HepG2 (cell line): ENCODE data around the gene TLCD5. TPM values are rescaled to one million over a fixed set of nuclear protein-coding genes. Genes with fewer than 3 reads are reported as not detected.

Experiments
- CC2D1A ChIP-seq: sonication (generic); formaldehyde crosslinking; IDR thresholded peaks from 2 replicates; pipeline ENCODE4 v1.8.1; 2023; ENCODE audit warnings: mild to moderate bottlenecking, missing genetic modification reagents
- CCDC6 ChIP-seq: sonication (generic); formaldehyde crosslinking; IDR thresholded peaks from 2 replicates; pipeline ENCODE4 v1.8.1; 2022; ENCODE audit warnings: mild to moderate bottlenecking, missing genetic modification reagents, moderate library complexity
- ETV6 ChIP-seq: sonication (generic); formaldehyde crosslinking; conservative IDR thresholded peaks from 2 replicates; pipeline ENCODE4 v1.4.0; 2020; ENCODE audit warnings: missing genetic modification reagents
- GTF3A ChIP-seq: sonication (generic); formaldehyde crosslinking; conservative IDR thresholded peaks from 2 replicates; pipeline ENCODE4 v1.4.0; 2020; ENCODE audit warnings: mild to moderate bottlenecking, missing genetic modification reagents
- NCOA2 ChIP-seq: sonication (generic); formaldehyde crosslinking; IDR thresholded peaks from 2 replicates; pipeline ENCODE4 v1.8.0; 2022; ENCODE audit warnings: inconsistent platforms
- TRIM24 ChIP-seq: sonication (generic); formaldehyde crosslinking; IDR thresholded peaks from 2 replicates; pipeline ENCODE4 v1.8.0; 2022; ENCODE audit warnings: mild to moderate bottlenecking, missing genetic modification reagents
- TSC22D2 ChIP-seq: sonication (generic); formaldehyde crosslinking; IDR thresholded peaks from 2 replicates; pipeline ENCODE4 v1.5.1; 2020; ENCODE audit warnings: missing genetic modification reagents, mild to moderate bottlenecking, borderline replicate concordance
- ZEB1 ChIP-seq: IDR thresholded peaks from 2 replicates; pipeline ENCODE4 v1.6.1; 2012; ENCODE audit warnings: mild to moderate bottlenecking, low read depth, inconsistent platforms; ENCODE audit not compliant: insufficient replicate concordance
- ZKSCAN1 ChIP-seq: fragments of 150-350 bp; IDR thresholded peaks from 2 replicates; pipeline ENCODE4 v1.6.1; 2014; ENCODE audit warnings: low read length
- ZNF354B ChIP-seq: sonication (generic); formaldehyde crosslinking; IDR thresholded peaks from 2 replicates; pipeline ENCODE4 v1.8.0; 2022; ENCODE audit warnings: mild to moderate bottlenecking, missing genetic modification reagents
- ZNF550 ChIP-seq: sonication (generic); formaldehyde crosslinking; IDR thresholded peaks from 2 replicates; pipeline ENCODE4 v1.4.0; 2020; ENCODE audit warnings: mild to moderate bottlenecking, missing genetic modification reagents, borderline replicate concordance
- ZSCAN12 ChIP-seq: sonication (generic); formaldehyde crosslinking; IDR thresholded peaks from 2 replicates; pipeline ENCODE4 v1.9.0; 2021; ENCODE audit warnings: mild to moderate bottlenecking, missing genetic modification reagents
- polyA plus RNA-seq, 8 experiments: library from polyadenylated mRNA; depleted of rRNA in 3 of 8; stranded (reverse) in 7 of 8; unstranded in 1 of 8; fragments of >200 nt; fragmentation: Illumina TruSeq in 4 of 8; extraction: Trizol in 4 of 8; gene quantifications; 2 replicates each; pipeline versions ENCODE4 v1.2.1 to v1.2.3, GENCODE V29; 2011 to 2016; ENCODE audit warnings: low read depth in 4 of 8, missing spikeins in 1 of 8, mixed read lengths in 1 of 8; ENCODE audit not compliant: insufficient read depth in 1 of 8
- total RNA-seq, 5 experiments: library from RNA; depleted of rRNA; stranded (reverse); fragments of >200 nt; fragmentation: Illumina TruSeq; extraction: Trizol; gene quantifications; 2 replicates each; pipeline ENCODE4 v1.2.3, GENCODE V29; 2016; ENCODE audit warnings: low read depth in 1 of 5
- TF ChIP-seq, protein P1 (sequence below): sonication (generic); formaldehyde crosslinking; conservative IDR thresholded peaks from 2 replicates; pipeline ENCODE4 v1.4.0; 2020; ENCODE audit warnings: missing genetic modification reagents
- TF ChIP-seq, protein P2 (sequence below): sonication (generic); formaldehyde crosslinking; IDR thresholded peaks from 2 replicates; pipeline ENCODE4 v1.4.0; 2020; ENCODE audit warnings: missing genetic modification reagents
- TF ChIP-seq, protein P3 (sequence below): sonication (generic); formaldehyde crosslinking; IDR thresholded peaks from 2 replicates; pipeline ENCODE4 v1.5.0; 2020; ENCODE audit warnings: missing genetic modification reagents, mild to moderate bottlenecking, borderline replicate concordance
- TF ChIP-seq, protein P4 (sequence below): IDR thresholded peaks from 2 replicates; pipeline ENCODE4 v1.6.1; 2016; ENCODE audit warnings: missing compliant biosample characterization, missing genetic modification reagents, borderline replicate concordance
- TF ChIP-seq, protein P5 (sequence below): sonication (generic); formaldehyde crosslinking; IDR thresholded peaks from 2 replicates; pipeline ENCODE4 v1.8.0; 2022; ENCODE audit warnings: mild to moderate bottlenecking, missing genetic modification reagents, moderate library complexity
- TF ChIP-seq, protein P6 (sequence below): sonication (generic); formaldehyde crosslinking; conservative IDR thresholded peaks from 2 replicates; pipeline ENCODE4 v1.8.0; 2022; ENCODE audit warnings: mild to moderate bottlenecking, moderate library complexity, missing genetic modification reagents

Gene TLCD5
- total and polyA plus RNA-seq, 2 of the 13 experiments (the other 11 are each of a cell fraction or from before 2014, with no cell fraction given), result 6.1 to 7.6 TPM

DNA sequence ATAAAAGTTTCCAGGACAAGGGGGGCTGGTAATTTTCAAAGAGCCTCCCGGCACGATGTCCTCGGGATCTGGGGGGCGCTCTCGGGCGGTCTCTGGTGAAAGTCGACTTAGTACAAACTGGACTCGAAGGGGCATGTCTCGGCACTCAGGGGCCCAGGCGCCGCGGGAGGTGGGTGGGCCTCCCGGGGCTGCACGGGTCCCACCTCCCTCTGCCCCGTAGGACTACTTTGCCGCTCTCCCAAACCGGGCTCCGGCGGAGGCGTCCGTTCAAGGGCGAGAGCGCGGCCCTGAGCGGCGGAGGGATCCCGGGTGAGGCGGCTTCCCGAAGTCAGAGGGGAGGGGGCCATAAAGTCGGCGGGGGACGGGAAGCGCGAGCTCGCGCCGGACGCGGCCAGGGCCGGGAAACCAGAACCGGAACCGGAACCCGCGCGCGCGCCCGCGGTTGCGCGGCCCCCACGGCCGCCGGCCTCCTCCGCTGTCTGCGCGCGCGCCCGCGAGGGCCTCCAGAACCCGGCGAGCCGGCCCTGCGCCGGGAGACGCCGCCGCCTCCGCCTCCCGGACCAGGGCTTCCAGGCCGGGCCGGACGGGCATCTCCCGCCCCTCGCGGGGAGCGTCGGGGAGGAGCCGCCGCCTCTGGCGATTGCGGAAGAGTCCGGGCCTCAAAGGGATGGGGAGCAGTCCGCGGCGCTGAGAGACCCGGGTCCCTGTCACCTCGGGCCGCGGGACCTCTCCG lies 11.0 kb downstream of the TLCD5 start, which contains the start of gene ARHGEF12 (continued):
- TF ChIP-seq ETV6 (CRISPR knock-in tag) (peak; percentile 30; the same call in 1 of the 2 replicates), CCDC6 (CRISPR knock-in tag) (peak; percentile 44; the same call in 1 of the 2 replicates), TRIM24 (CRISPR knock-in tag) (no peak), ZNF354B (no peak), ZEB1 (peak; percentile 85), ZSCAN12 (CRISPR knock-in tag) (no peak), NCOA2 (CRISPR knock-in tag) (peak; percentile 58), ZKSCAN1 (no peak), GTF3A (no peak; the same call in 1 of the 2 replicates), TSC22D2 (CRISPR knock-in tag) (peak; percentile 51; the same call in 1 of the 2 replicates), CC2D1A (CRISPR knock-in tag) (no peak), ZNF550 (CRISPR knock-in tag) (no peak)
- TF ChIP-seq, protein P1, sequence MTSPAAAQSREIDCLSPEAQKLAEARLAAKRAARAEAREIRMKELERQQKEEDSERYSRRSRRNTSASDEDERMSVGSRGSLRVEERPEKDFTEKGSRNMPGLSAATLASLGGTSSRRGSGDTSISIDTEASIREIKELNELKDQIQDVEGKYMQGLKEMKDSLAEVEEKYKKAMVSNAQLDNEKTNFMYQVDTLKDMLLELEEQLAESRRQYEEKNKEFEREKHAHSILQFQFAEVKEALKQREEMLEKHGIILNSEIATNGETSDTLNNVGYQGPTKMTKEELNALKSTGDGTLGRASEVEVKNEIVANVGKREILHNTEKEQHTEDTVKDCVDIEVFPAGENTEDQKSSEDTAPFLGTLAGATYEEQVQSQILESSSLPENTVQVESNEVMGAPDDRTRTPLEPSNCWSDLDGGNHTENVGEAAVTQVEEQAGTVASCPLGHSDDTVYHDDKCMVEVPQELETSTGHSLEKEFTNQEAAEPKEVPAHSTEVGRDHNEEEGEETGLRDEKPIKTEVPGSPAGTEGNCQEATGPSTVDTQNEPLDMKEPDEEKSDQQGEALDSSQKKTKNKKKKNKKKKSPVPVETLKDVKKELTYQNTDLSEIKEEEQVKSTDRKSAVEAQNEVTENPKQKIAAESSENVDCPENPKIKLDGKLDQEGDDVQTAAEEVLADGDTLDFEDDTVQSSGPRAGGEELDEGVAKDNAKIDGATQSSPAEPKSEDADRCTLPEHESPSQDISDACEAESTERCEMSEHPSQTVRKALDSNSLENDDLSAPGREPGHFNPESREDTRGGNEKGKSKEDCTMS (CRISPR knock-in tag), result no peak
- TF ChIP-seq, protein P2, sequence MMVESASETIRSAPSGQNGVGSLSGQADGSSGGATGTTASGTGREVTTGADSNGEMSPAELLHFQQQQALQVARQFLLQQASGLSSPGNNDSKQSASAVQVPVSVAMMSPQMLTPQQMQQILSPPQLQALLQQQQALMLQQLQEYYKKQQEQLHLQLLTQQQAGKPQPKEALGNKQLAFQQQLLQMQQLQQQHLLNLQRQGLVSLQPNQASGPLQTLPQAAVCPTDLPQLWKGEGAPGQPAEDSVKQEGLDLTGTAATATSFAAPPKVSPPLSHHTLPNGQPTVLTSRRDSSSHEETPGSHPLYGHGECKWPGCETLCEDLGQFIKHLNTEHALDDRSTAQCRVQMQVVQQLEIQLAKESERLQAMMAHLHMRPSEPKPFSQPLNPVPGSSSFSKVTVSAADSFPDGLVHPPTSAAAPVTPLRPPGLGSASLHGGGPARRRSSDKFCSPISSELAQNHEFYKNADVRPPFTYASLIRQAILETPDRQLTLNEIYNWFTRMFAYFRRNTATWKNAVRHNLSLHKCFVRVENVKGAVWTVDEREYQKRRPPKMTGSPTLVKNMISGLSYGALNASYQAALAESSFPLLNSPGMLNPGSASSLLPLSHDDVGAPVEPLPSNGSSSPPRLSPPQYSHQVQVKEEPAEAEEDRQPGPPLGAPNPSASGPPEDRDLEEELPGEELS (CRISPR knock-in tag), result peak; percentile 55
- TF ChIP-seq, protein P3, sequence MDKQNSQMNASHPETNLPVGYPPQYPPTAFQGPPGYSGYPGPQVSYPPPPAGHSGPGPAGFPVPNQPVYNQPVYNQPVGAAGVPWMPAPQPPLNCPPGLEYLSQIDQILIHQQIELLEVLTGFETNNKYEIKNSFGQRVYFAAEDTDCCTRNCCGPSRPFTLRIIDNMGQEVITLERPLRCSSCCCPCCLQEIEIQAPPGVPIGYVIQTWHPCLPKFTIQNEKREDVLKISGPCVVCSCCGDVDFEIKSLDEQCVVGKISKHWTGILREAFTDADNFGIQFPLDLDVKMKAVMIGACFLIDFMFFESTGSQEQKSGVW (CRISPR knock-in tag), result no peak; the same call in 1 of the 2 replicates
- TF ChIP-seq, protein P4, sequence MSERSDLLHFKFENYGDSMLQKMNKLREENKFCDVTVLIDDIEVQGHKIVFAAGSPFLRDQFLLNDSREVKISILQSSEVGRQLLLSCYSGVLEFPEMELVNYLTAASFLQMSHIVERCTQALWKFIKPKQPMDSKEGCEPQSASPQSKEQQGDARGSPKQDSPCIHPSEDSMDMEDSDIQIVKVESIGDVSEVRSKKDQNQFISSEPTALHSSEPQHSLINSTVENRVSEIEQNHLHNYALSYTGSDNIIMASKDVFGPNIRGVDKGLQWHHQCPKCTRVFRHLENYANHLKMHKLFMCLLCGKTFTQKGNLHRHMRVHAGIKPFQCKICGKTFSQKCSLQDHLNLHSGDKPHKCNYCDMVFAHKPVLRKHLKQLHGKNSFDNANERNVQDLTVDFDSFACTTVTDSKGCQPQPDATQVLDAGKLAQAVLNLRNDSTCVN, result no peak
- TF ChIP-seq, protein P5, sequence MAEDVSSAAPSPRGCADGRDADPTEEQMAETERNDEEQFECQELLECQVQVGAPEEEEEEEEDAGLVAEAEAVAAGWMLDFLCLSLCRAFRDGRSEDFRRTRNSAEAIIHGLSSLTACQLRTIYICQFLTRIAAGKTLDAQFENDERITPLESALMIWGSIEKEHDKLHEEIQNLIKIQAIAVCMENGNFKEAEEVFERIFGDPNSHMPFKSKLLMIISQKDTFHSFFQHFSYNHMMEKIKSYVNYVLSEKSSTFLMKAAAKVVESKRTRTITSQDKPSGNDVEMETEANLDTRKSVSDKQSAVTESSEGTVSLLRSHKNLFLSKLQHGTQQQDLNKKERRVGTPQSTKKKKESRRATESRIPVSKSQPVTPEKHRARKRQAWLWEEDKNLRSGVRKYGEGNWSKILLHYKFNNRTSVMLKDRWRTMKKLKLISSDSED, result no peak
- TF ChIP-seq, protein P6, sequence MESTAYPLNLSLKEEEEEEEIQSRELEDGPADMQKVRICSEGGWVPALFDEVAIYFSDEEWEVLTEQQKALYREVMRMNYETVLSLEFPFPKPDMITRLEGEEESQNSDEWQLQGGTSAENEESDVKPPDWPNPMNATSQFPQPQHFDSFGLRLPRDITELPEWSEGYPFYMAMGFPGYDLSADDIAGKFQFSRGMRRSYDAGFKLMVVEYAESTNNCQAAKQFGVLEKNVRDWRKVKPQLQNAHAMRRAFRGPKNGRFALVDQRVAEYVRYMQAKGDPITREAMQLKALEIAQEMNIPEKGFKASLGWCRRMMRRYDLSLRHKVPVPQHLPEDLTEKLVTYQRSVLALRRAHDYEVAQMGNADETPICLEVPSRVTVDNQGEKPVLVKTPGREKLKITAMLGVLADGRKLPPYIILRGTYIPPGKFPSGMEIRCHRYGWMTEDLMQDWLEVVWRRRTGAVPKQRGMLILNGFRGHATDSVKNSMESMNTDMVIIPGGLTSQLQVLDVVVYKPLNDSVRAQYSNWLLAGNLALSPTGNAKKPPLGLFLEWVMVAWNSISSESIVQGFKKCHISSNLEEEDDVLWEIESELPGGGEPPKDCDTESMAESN (CRISPR knock-in tag), result peak; percentile 84
